PC-3 (cell line): ENCODE measurements around the gene GAMT.

ENCODE experiments used
- EZH2 ChIP-seq: fragments of 300-600 bp; sonication (generic); IDR thresholded peaks from one replicate; pipeline ENCODE4 v1.6.1; 2017; ENCODE audit warnings: antibody characterized with exemption, mild to moderate bottlenecking, low read length; ENCODE audit not compliant: unreplicated experiment
- TF ChIP-seq, protein P1 (sequence below): fragments of 300-600 bp; sonication (generic); conservative IDR thresholded peaks from 2 replicates; pipeline ENCODE4 v1.5.1; 2017; ENCODE audit warnings: antibody characterized with exemption, low read depth, mild to moderate bottlenecking, low read length

DNA sequence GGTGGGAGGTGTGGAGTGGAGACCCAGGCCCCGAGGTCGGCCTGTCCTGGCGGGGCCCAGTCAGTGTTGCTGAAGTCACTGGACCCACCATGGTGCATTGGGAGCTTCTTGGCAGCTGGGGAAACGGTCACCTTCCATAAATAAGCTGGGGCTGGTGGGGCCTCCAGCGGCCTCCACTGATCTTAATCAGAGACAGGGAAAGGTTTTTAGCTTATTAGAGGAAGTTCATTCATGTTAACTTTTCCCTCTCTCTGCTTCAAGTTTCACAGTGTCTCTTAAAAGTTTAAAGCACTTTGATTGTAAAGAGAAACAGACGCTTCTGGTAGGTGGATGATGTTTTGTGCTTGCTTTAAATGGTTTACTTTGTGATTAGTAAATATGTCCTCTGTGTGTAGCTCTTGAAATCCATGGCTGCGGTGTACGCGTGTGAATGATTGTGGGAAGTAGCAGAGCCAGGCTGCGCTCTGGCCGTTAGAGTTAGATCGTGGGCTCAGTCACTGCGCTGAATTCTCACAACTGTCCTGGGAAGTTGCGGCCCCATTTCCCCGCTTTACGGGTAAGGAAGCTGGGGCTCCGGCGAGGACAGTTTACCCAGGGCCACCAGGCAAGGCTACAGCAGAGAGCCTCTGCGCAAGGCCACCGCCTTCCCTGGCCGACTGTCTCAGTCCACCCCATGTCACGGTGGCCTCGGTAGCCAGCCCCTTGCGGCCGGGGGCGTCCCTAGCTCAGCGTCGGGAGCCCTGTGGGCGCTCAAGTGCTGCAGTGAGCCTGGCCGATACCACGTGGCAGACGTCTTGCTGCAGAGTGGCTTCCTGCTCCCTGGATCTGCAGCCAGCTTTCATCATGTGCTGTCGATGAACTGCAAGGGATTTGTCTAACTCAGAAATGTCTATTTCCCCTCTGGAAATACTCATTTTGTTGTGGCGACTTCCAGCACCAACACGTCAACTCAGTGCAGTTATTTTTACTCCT is 34.2 kb downstream of the GAMT start:
- TF ChIP-seq EZH2: no peak
- TF ChIP-seq, protein P1, sequence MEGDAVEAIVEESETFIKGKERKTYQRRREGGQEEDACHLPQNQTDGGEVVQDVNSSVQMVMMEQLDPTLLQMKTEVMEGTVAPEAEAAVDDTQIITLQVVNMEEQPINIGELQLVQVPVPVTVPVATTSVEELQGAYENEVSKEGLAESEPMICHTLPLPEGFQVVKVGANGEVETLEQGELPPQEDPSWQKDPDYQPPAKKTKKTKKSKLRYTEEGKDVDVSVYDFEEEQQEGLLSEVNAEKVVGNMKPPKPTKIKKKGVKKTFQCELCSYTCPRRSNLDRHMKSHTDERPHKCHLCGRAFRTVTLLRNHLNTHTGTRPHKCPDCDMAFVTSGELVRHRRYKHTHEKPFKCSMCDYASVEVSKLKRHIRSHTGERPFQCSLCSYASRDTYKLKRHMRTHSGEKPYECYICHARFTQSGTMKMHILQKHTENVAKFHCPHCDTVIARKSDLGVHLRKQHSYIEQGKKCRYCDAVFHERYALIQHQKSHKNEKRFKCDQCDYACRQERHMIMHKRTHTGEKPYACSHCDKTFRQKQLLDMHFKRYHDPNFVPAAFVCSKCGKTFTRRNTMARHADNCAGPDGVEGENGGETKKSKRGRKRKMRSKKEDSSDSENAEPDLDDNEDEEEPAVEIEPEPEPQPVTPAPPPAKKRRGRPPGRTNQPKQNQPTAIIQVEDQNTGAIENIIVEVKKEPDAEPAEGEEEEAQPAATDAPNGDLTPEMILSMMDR: no peak
